CD4-positive, alpha-beta T cell treated with Interferon alpha-2 for 1 hour (primary cell): Measurements from ENCODE around the gene VAT1L.
"Not testable (repeated sequence)": the region's sequence is repeated elsewhere in the genome, so short reads cannot be mapped to it uniquely, and the experiment has no call there.

Experiments
- DNase-seq, 2 donors: peaks; one replicate each; pipeline ENCODE4 v3.0.0-alpha.2; 2020 to 2022

The VAT1L gene

GRCh38 chr16:77963185-77964044 lies 175.1 kb downstream of the VAT1L start:
- peak in 1 of 2 donors; percentile 25 for DNase-seq

- DNase-seq, result no peak
Observed at GRCh38 chr16:77965346-77965745, 177.0 kb downstream of the VAT1L start.

- DNase-seq, result no peak
Observed at GRCh38 chr16:77967054-77967904, 178.9 kb downstream of the VAT1L start.

- no peak for DNase-seq
Observed at GRCh38 chr16:77969861-77970260, 181.5 kb downstream of the VAT1L start.

GRCh38 chr16:77970371-77970770 lies 182.0 kb downstream of the VAT1L start:
- DNase-seq, result no peak

- peak; percentile 51 to 69 for DNase-seq
Observed at GRCh38 chr16:77971306-77972061, 183.1 kb downstream of the VAT1L start.

- DNase-seq, result no peak
Observed at GRCh38 chr16:77972062-77972392, 183.7 kb downstream of the VAT1L start.

GRCh38 chr16:77974883-77975282 lies 186.5 kb downstream of the VAT1L start:
- DNase-seq, result no peak

- DNase-seq, result no peak
Observed at GRCh38 chr16:77975942-77976341, 187.6 kb downstream of the VAT1L start.

GRCh38 chr16:77977339-77977738 lies 189.0 kb downstream of the VAT1L start:
- DNase-seq, result no peak

- DNase-seq, result no peak
Observed at GRCh38 chr16:77985111-77985510, 196.7 kb downstream of the VAT1L start.

- no peak for DNase-seq
Observed at GRCh38 chr16:77986011-77986740, 197.8 kb downstream of the VAT1L start.

- DNase-seq, result no peak
Observed at GRCh38 chr16:77987810-77988209, 199.4 kb downstream of the VAT1L start.

- DNase-seq, result no peak
Observed at GRCh38 chr16:77989846-77990245, 201.5 kb downstream of the VAT1L start.

GRCh38 chr16:77991701-77992100 lies 203.3 kb downstream of the VAT1L start:
- DNase-seq, result no peak

GRCh38 chr16:77992381-77992780 lies 204.0 kb downstream of the VAT1L start:
- DNase-seq, result not testable (repeated sequence)

GRCh38 chr16:77993111-77993985 lies 205.0 kb downstream of the VAT1L start:
- DNase-seq, result no peak

GRCh38 chr16:77995843-77996455 lies 207.6 kb downstream of the VAT1L start:
- no peak for DNase-seq

- DNase-seq, result no peak
Observed at GRCh38 chr16:77998350-77999023, 210.1 kb downstream of the VAT1L start.

- no peak for DNase-seq
Observed at GRCh38 chr16:78001451-78002025, 213.2 kb downstream of the VAT1L start.
